HepG2 (cell line): ENCODE measurements around the gene HRG.

Source experiments
- ATF1 ChIP-seq: IDR thresholded peaks from 2 replicates; pipeline ENCODE4 v1.6.1; 2016; ENCODE audit warnings: mild to moderate bottlenecking, control low read depth
- BRD4 ChIP-seq: sonication (generic); formaldehyde crosslinking; IDR thresholded peaks from 2 replicates; pipeline ENCODE4 v1.4.0; 2020; ENCODE audit warnings: missing genetic modification reagents
- NFYB ChIP-seq: sonication (generic); formaldehyde crosslinking; IDR thresholded peaks from 2 replicates; pipeline ENCODE4 v1.4.0; 2020; ENCODE audit warnings: missing genetic modification reagents
- POLR2A ChIP-seq, 2 experiments: IDR thresholded peaks; 2 replicates each; pipeline ENCODE4 v1.6.1; 2011; ENCODE audit warnings: low read depth in 2 of 2, low read length in 2 of 2, mild to moderate bottlenecking in 1 of 2, moderate library complexity in 1 of 2; ENCODE audit not compliant: insufficient read depth in 1 of 2
- POLR2AphosphoS5 ChIP-seq: IDR thresholded peaks from 2 replicates; pipeline ENCODE4 v1.6.1; 2012; ENCODE audit warnings: low read depth, low read length
- SMC3 ChIP-seq: IDR thresholded peaks from 2 replicates; pipeline ENCODE4 v1.6.1; 2011; ENCODE audit warnings: low read length, improper control_type of control experiment
- SP4 ChIP-seq: sonication (generic); formaldehyde crosslinking; IDR thresholded peaks from 2 replicates; pipeline ENCODE4 v1.8.1; 2023; ENCODE audit warnings: mild to moderate bottlenecking, missing genetic modification reagents
- TBP ChIP-seq: sonication (generic); formaldehyde crosslinking; IDR thresholded peaks from 2 replicates; pipeline ENCODE4 v1.5.0; 2020; ENCODE audit warnings: missing genetic modification reagents
- WIZ ChIP-seq: sonication (generic); formaldehyde crosslinking; IDR thresholded peaks from 2 replicates; pipeline ENCODE4 v1.5.1; 2020; ENCODE audit warnings: mild to moderate bottlenecking, missing genetic modification reagents
- ZBTB26 ChIP-seq: IDR thresholded peaks from 2 replicates; pipeline ENCODE4 v1.6.1; 2016; ENCODE audit warnings: missing compliant biosample characterization, missing genetic modification reagents, borderline replicate concordance
- ZFP36 ChIP-seq: fragments of 150-350 bp; IDR thresholded peaks from 2 replicates; pipeline ENCODE4 v1.6.1; 2018; ENCODE audit warnings: borderline replicate concordance, low read length, low read depth; ENCODE audit not compliant: partially characterized antibody
- ZZZ3 ChIP-seq: sonication (generic); formaldehyde crosslinking; IDR thresholded peaks from 2 replicates; pipeline ENCODE4 v1.4.0; 2020; ENCODE audit warnings: missing genetic modification reagents, mild to moderate bottlenecking, borderline replicate concordance
- TF ChIP-seq, protein P1 (sequence below): sonication (generic); formaldehyde crosslinking; IDR thresholded peaks from 2 replicates; pipeline ENCODE4 v1.8.0; 2022; ENCODE audit warnings: mild to moderate bottlenecking, missing genetic modification reagents

DNA sequence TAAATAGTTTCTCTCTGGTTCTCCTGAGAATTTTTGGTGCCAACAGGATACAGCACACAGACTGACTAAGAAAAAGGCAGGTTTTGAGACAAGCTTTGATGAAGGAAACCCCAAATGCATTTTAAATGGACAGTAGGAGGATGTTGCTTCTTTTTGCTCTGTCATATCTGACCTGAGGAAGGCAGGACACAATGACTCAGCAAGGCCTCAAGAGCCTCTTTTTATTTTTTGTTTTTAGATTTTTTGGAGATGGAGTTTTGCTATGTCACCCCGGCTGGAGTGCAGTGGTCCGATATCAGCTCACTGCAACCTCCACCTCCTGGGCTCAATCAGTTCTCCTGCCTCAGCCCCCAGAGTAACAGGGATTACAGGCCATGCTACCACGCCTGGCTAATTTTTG, 34.5 kb downstream of the HRG start:
- TF ChIP-seq, protein P1, sequence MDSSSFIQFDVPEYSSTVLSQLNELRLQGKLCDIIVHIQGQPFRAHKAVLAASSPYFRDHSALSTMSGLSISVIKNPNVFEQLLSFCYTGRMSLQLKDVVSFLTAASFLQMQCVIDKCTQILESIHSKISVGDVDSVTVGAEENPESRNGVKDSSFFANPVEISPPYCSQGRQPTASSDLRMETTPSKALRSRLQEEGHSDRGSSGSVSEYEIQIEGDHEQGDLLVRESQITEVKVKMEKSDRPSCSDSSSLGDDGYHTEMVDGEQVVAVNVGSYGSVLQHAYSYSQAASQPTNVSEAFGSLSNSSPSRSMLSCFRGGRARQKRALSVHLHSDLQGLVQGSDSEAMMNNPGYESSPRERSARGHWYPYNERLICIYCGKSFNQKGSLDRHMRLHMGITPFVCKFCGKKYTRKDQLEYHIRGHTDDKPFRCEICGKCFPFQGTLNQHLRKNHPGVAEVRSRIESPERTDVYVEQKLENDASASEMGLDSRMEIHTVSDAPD = no peak
- TF ChIP-seq SMC3 = no peak
- TF ChIP-seq ATF1 (CRISPR knock-in tag) = no peak
- no peak for TF ChIP-seq SP4 (CRISPR knock-in tag)
- no peak for TF ChIP-seq NFYB
- TF ChIP-seq WIZ (CRISPR knock-in tag) = no peak
- TF ChIP-seq ZZZ3 (CRISPR knock-in tag) = no peak
- no peak for TF ChIP-seq TBP (CRISPR knock-in tag)
- no peak for TF ChIP-seq POLR2AphosphoS5
- no peak for TF ChIP-seq BRD4 (CRISPR knock-in tag)
- no peak for TF ChIP-seq ZBTB26 (CRISPR knock-in tag)
- TF ChIP-seq POLR2A (IDR thresholded peaks at IDR 0.05; ENCODE audit: insufficient read depth in 1 of 2, low read depth in 2 of 2, low read length in 2 of 2) = no peak
- no peak for TF ChIP-seq ZFP36
